Choroid plexus epithelial cell (primary cell): Measurements from ENCODE around the gene STK26.

Source experiments
- DNase-seq: peaks from one replicate; pipeline ENCODE4 v3.0.0-alpha.2; 2010; ENCODE audit warnings: low read depth
- H3K4me3 ChIP-seq: 2 replicates; pipeline ENCODE4 v1.5.1; 2011; ENCODE audit warnings: low read depth, mild to moderate bottlenecking, control low read depth, low read length, moderate library complexity
- CTCF ChIP-seq: conservative IDR thresholded peaks from 2 replicates; pipeline ENCODE4 v1.5.1; 2011; ENCODE audit warnings: low read depth, mild to moderate bottlenecking, control low read depth, inconsistent platforms, low read length, moderate library complexity

STK26 gene

GRCh38 chrX:132022967-132023895 lies at the start of gene STK26:
Gene STK26 (plus strand): TSS chrX:132023302. CDS start chrX:132023618, 316 bp downstream.
- DNase-seq: peak; percentile 36

GRCh38 chrX:131975851-131976250 lies 47.3 kb upstream of the STK26 start:
- peak; percentile 2 for DNase-seq
- H3K4me3 ChIP-seq: no peak overlapping the region

More at GRCh38 chrX:132022967-132023895, at the start of gene STK26:
- peak within 1 kb of the TSS; percentile 56 for H3K4me3 ChIP-seq
- TF ChIP-seq CTCF: no peak

GRCh38 chrX:131977619-131978018 lies 45.5 kb upstream of the STK26 start:
- DNase-seq: no peak
- TF ChIP-seq CTCF: no peak
- H3K4me3 ChIP-seq: no peak overlapping the region

More at GRCh38 chrX:131975851-131976250, 47.3 kb upstream of the STK26 start:
- no peak for TF ChIP-seq CTCF

- no peak for TF ChIP-seq CTCF
- H3K4me3 ChIP-seq: no peak overlapping the region
- no peak for DNase-seq
These were observed 44.0 kb upstream of the STK26 start for GRCh38 chrX:131979116-131979515.

GRCh38 chrX:131985526-131986049 lies 37.5 kb upstream of the STK26 start:
- TF ChIP-seq CTCF: no peak
- no peak for DNase-seq
- no peak overlapping the region for H3K4me3 ChIP-seq

- TF ChIP-seq CTCF: no peak
- H3K4me3 ChIP-seq: no peak overlapping the region
- no peak for DNase-seq
These were observed 35.9 kb upstream of the STK26 start for GRCh38 chrX:131987252-131987651.
